ENCODE data around the gene WDFY2.

WDFY2 gene

DNA sequence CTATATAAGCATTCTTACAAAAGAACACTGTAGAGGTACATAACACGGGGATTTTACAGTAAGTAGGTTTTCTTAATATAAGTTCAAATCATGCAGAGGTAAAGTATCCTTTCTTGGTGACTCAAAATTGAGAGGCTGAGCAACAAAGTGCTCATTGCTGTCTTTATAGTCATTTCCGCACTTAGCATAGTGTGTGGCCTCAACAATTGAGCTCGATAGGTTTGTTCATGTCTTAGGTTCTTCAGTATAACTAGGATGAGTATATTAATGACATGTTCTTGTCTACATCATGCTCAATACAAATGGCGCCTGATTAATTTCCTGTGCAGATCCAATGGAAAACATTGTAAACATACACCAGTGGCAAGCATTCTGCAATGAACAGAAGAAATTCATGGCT is 1.4 kb downstream of the WDFY2 start:
- Histone ChIP-seq H3K27me3 (replicated peaks) (no peaks in the 10 kb centered on the region), H3K36me3 (replicated peaks) (no peaks in the 10 kb centered on the region), H3K4me3 (ENCODE audit: low read depth, low read length) (peak overlapping the region; percentile 90), H3K27ac (peak overlapping the region; percentile 82)
- TF ChIP-seq, protein P1, sequence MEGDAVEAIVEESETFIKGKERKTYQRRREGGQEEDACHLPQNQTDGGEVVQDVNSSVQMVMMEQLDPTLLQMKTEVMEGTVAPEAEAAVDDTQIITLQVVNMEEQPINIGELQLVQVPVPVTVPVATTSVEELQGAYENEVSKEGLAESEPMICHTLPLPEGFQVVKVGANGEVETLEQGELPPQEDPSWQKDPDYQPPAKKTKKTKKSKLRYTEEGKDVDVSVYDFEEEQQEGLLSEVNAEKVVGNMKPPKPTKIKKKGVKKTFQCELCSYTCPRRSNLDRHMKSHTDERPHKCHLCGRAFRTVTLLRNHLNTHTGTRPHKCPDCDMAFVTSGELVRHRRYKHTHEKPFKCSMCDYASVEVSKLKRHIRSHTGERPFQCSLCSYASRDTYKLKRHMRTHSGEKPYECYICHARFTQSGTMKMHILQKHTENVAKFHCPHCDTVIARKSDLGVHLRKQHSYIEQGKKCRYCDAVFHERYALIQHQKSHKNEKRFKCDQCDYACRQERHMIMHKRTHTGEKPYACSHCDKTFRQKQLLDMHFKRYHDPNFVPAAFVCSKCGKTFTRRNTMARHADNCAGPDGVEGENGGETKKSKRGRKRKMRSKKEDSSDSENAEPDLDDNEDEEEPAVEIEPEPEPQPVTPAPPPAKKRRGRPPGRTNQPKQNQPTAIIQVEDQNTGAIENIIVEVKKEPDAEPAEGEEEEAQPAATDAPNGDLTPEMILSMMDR (IDR thresholded peaks at IDR 0.05; ENCODE audit: low read depth, low read length, missing control alignments): no peak
- in situ Hi-C loops (cut with HindIII; ENCODE audit: low pct_ligation_motif_present, low sequenced_read_pairs): no loop called here
- DNase-seq: peak; percentile 41

- DNase-seq: no peak
- TF ChIP-seq, protein P1 (IDR thresholded peaks at IDR 0.05; ENCODE audit: low read depth, low read length, missing control alignments): no peak
- in situ Hi-C loops (cut with HindIII; ENCODE audit: low pct_ligation_motif_present, low sequenced_read_pairs): no loop called here
- Histone ChIP-seq H3K27me3 (replicated peaks) (no peaks in the 10 kb centered on the region), H3K27ac (no peak overlapping the region), H3K36me3 (replicated peaks) (no peaks in the 10 kb centered on the region), H3K4me3 (ENCODE audit: low read depth, low read length) (no peak overlapping the region)
These were observed 3.1 kb downstream of the WDFY2 start for GRCh38 chr13:51587372-51587771.

DNA sequence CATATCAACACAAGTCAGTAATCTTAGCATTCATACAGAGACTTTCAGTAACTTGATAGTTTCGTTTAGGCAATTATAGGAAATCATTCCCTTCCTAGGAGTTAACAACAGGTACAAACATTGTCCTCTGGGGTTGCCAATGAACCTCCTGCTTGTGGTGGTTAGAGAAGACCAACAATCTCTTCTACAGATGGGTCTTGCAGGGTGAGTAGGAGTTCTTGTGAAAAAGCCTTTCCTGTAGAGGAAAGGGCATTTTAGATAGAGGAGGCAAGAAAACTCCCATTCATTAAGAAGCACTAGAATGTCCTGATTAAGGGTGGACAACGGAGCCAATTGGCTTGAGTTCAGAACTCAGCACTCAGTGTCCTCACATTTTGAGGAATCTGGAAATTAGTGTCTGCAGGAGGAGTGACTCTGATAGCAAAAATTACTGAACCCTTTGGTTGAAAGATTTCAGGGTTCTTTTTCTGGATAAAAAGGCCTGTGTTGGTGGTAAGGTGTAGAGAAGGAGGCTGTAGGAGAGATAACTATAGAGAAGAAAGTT is 4.2 kb downstream of the WDFY2 start:
- in situ Hi-C loops (cut with HindIII; ENCODE audit: low pct_ligation_motif_present, low sequenced_read_pairs): no loop called here
- Histone ChIP-seq H3K36me3 (replicated peaks) (no peaks in the 10 kb centered on the region), H3K27ac (no peak overlapping the region), H3K27me3 (replicated peaks) (no peaks in the 10 kb centered on the region), H3K4me3 (ENCODE audit: low read depth, low read length) (no peak overlapping the region)
- DNase-seq: no peak
- TF ChIP-seq, protein P1 (IDR thresholded peaks at IDR 0.05; ENCODE audit: low read depth, low read length, missing control alignments): no peak

GRCh38 chr13:51589793-51590192 is 5.5 kb downstream of the WDFY2 start:
- H3K27ac ChIP-seq: no peak overlapping the region
- H3K36me3 ChIP-seq (replicated peaks): no peaks in the 10 kb centered on the region
- no peak overlapping the region for H3K4me3 ChIP-seq (ENCODE audit: low read depth, low read length)
- DNase-seq: no peak
- in situ Hi-C loops (cut with HindIII; ENCODE audit: low pct_ligation_motif_present, low sequenced_read_pairs): no loop called here
- TF ChIP-seq, protein P1 (IDR thresholded peaks at IDR 0.05; ENCODE audit: low read depth, low read length, missing control alignments): no peak
- no peaks in the 10 kb centered on the region for H3K27me3 ChIP-seq (replicated peaks)

DNA sequence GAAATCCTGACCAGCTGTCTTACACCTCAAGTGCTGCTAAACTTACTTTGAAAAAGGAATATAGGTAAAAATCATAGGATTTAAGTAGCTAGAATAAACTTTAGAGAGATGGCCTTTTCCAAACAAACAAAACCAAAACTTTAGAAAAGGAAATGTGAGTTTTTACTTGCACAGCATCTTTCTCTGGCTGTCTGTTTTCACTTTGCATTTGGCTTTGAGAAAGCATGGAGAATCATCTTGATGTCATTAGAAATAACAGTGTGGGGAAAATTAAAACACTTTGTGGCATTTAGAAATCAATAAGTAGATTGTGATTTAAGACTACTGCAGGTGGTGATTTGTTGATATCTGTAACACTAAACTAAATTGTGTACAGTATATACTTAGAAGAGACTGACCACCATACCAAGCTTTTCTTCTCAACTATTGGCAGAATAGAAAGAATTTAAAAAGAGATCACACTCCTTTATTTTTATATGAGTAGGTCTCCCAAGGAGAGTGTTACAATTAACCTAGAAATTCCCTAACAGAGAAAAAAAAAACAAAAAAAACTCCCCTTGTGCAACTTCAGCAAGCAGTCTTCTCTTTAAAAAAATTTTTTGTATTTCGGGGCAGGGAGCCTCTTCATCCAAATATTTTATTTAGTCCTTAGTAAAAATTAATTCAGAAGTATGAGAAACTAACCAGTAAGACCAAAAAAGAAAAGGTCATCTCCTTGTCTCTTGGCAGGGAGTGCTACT is 6.1 kb downstream of the WDFY2 start:
- Histone ChIP-seq H3K27ac (peak overlapping the region; percentile 51), H3K27me3 (replicated peaks) (no peaks in the 10 kb centered on the region), H3K4me3 (ENCODE audit: low read depth, low read length) (no peak overlapping the region), H3K36me3 (replicated peaks) (no peaks in the 10 kb centered on the region)
- in situ Hi-C loops (cut with HindIII; ENCODE audit: low pct_ligation_motif_present, low sequenced_read_pairs): no loop called here
- DNase-seq: no peak
- TF ChIP-seq, protein P1 (IDR thresholded peaks at IDR 0.05; ENCODE audit: low read depth, low read length, missing control alignments): no peak
